ENCODE data around the gene SIX3.
A peak's percentile ranks its signal among the peaks of the same experiment; 100 is the strongest.

Gene SIX3

GRCh38 chr2:44936715-44937687 is 4.5 kb upstream of the SIX3 start:
- Histone ChIP-seq H3K4me3 (ENCODE audit: low read depth in 1 of 2, low read length in 2 of 2) (no peak overlapping the region), H3K9ac (ENCODE audit: low read depth in 1 of 2, low read length in 2 of 2) (no peak overlapping the region), H3K9me3 (ENCODE audit: control insufficient read depth in 1 of 2, low read length in 2 of 2) (no peaks in the 10 kb centered on the region), H3K27me3 (ENCODE audit: control insufficient read depth in 1 of 2, insufficient read depth in 2 of 2, low read length in 2 of 2) (peaks cover 83 to 91% of the 10 kb centered on the region in 2 donors), H3K27ac (ENCODE audit: low read depth, low read length) (no peak overlapping the region), H3K4me1 (ENCODE audit: control insufficient read depth in 1 of 2, insufficient read depth in 2 of 2, low read length in 2 of 2) (peaks cover 4 to 20% of the 10 kb centered on the region in 2 donors), H3K36me3 (ENCODE audit: control insufficient read depth in 1 of 2, insufficient read depth in 2 of 2, low read length in 2 of 2) (no peaks in the 10 kb centered on the region)

- H3K4me1 ChIP-seq (ENCODE audit: control insufficient read depth in 1 of 2, insufficient read depth in 2 of 2, low read length in 2 of 2), result peaks cover 4 to 25% of the 10 kb centered on the region in 2 donors
- no peak overlapping the region for H3K27ac ChIP-seq (ENCODE audit: low read depth, low read length)
- peaks cover 83 to 87% of the 10 kb centered on the region in 2 donors for H3K27me3 ChIP-seq (ENCODE audit: control insufficient read depth in 1 of 2, insufficient read depth in 2 of 2, low read length in 2 of 2)
- no peaks in the 10 kb centered on the region for H3K36me3 ChIP-seq (ENCODE audit: control insufficient read depth in 1 of 2, insufficient read depth in 2 of 2, low read length in 2 of 2)
- H3K9me3 ChIP-seq (ENCODE audit: control insufficient read depth in 1 of 2, low read length in 2 of 2), result no peaks in the 10 kb centered on the region
- peak overlapping the region in 1 of 2 donors; percentile 29 for H3K4me3 ChIP-seq (ENCODE audit: low read depth in 1 of 2, low read length in 2 of 2)
- no peak overlapping the region for H3K9ac ChIP-seq (ENCODE audit: low read depth in 1 of 2, low read length in 2 of 2)
Observed at GRCh38 chr2:44937688-44938240, 3.7 kb upstream of the SIX3 start.

GRCh38 chr2:44938287-44939105 is 3.0 kb upstream of the SIX3 start:
- no peaks in the 10 kb centered on the region for H3K36me3 ChIP-seq (ENCODE audit: control insufficient read depth in 1 of 2, insufficient read depth in 2 of 2, low read length in 2 of 2)
- H3K9me3 ChIP-seq (ENCODE audit: control insufficient read depth in 1 of 2, low read length in 2 of 2), result no peaks in the 10 kb centered on the region
- peaks cover 83 to 87% of the 10 kb centered on the region in 2 donors for H3K27me3 ChIP-seq (ENCODE audit: control insufficient read depth in 1 of 2, insufficient read depth in 2 of 2, low read length in 2 of 2)
- no peak overlapping the region for H3K27ac ChIP-seq (ENCODE audit: low read depth, low read length)
- no peak overlapping the region for H3K9ac ChIP-seq (ENCODE audit: low read depth in 1 of 2, low read length in 2 of 2)
- H3K4me1 ChIP-seq (ENCODE audit: control insufficient read depth in 1 of 2, insufficient read depth in 2 of 2, low read length in 2 of 2), result peaks cover 4 to 25% of the 10 kb centered on the region in 2 donors
- peak overlapping the region; percentile 14 to 29 for H3K4me3 ChIP-seq (ENCODE audit: low read depth in 1 of 2, low read length in 2 of 2)

- Histone ChIP-seq H3K9me3 (ENCODE audit: control insufficient read depth in 1 of 2, low read length in 2 of 2) (no peaks in the 10 kb centered on the region), H3K27me3 (ENCODE audit: control insufficient read depth in 1 of 2, insufficient read depth in 2 of 2, low read length in 2 of 2) (peaks cover 85 to 87% of the 10 kb centered on the region in 2 donors), H3K4me1 (ENCODE audit: control insufficient read depth in 1 of 2, insufficient read depth in 2 of 2, low read length in 2 of 2) (peaks cover 4 to 25% of the 10 kb centered on the region in 2 donors), H3K4me3 (ENCODE audit: low read depth in 1 of 2, low read length in 2 of 2) (peak overlapping the region; percentile 14 to 15), H3K36me3 (ENCODE audit: control insufficient read depth in 1 of 2, insufficient read depth in 2 of 2, low read length in 2 of 2) (no peaks in the 10 kb centered on the region), H3K9ac (ENCODE audit: low read depth in 1 of 2, low read length in 2 of 2) (no peak overlapping the region), H3K27ac (ENCODE audit: low read depth, low read length) (no peak overlapping the region)
Observed at GRCh38 chr2:44939106-44940048, 2.1 kb upstream of the SIX3 start.

GRCh38 chr2:44940049-44940494 is 1.4 kb upstream of the SIX3 start:
- Histone ChIP-seq H3K27ac (ENCODE audit: low read depth, low read length) (no peak overlapping the region), H3K9me3 (ENCODE audit: control insufficient read depth in 1 of 2, low read length in 2 of 2) (no peaks in the 10 kb centered on the region), H3K27me3 (ENCODE audit: control insufficient read depth in 1 of 2, insufficient read depth in 2 of 2, low read length in 2 of 2) (peaks cover 88 to 93% of the 10 kb centered on the region in 2 donors), H3K4me3 (ENCODE audit: low read depth in 1 of 2, low read length in 2 of 2) (no peak overlapping the region), H3K9ac (ENCODE audit: low read depth in 1 of 2, low read length in 2 of 2) (no peak overlapping the region), H3K36me3 (ENCODE audit: control insufficient read depth in 1 of 2, insufficient read depth in 2 of 2, low read length in 2 of 2) (no peaks in the 10 kb centered on the region), H3K4me1 (ENCODE audit: control insufficient read depth in 1 of 2, insufficient read depth in 2 of 2, low read length in 2 of 2) (peaks cover 4 to 25% of the 10 kb centered on the region in 2 donors)

GRCh38 chr2:44940732-44941464 is 604 bp upstream of the SIX3 start:
- H3K27me3 ChIP-seq (ENCODE audit: control insufficient read depth in 1 of 2, insufficient read depth in 2 of 2, low read length in 2 of 2), result peaks cover 90% of the 10 kb centered on the region in 2 donors
- H3K4me3 ChIP-seq (ENCODE audit: low read depth in 1 of 2, low read length in 2 of 2), result peak overlapping the region; percentile 60 to 72
- H3K27ac ChIP-seq (ENCODE audit: low read depth, low read length), result no peak overlapping the region
- no peaks in the 10 kb centered on the region for H3K36me3 ChIP-seq (ENCODE audit: control insufficient read depth in 1 of 2, insufficient read depth in 2 of 2, low read length in 2 of 2)
- H3K9ac ChIP-seq (ENCODE audit: low read depth in 1 of 2, low read length in 2 of 2), result no peak overlapping the region
- no peaks in the 10 kb centered on the region for H3K9me3 ChIP-seq (ENCODE audit: control insufficient read depth in 1 of 2, low read length in 2 of 2)
- H3K4me1 ChIP-seq (ENCODE audit: control insufficient read depth in 1 of 2, insufficient read depth in 2 of 2, low read length in 2 of 2), result peaks cover 4 to 21% of the 10 kb centered on the region in 2 donors

GRCh38 chr2:44942304-44943030 is 965 bp downstream of the SIX3 start:
- Histone ChIP-seq H3K4me1 (ENCODE audit: control insufficient read depth in 1 of 2, insufficient read depth in 2 of 2, low read length in 2 of 2) (peaks cover 4 to 21% of the 10 kb centered on the region in 2 donors), H3K27me3 (ENCODE audit: control insufficient read depth in 1 of 2, insufficient read depth in 2 of 2, low read length in 2 of 2) (peaks cover 88 to 90% of the 10 kb centered on the region in 2 donors), H3K4me3 (ENCODE audit: low read depth in 1 of 2, low read length in 2 of 2) (peak overlapping the region; percentile 29 to 45), H3K27ac (ENCODE audit: low read depth, low read length) (no peak overlapping the region), H3K36me3 (ENCODE audit: control insufficient read depth in 1 of 2, insufficient read depth in 2 of 2, low read length in 2 of 2) (no peaks in the 10 kb centered on the region), H3K9ac (ENCODE audit: low read depth in 1 of 2, low read length in 2 of 2) (no peak overlapping the region), H3K9me3 (ENCODE audit: control insufficient read depth in 1 of 2, low read length in 2 of 2) (no peaks in the 10 kb centered on the region)

- H3K27me3 ChIP-seq (ENCODE audit: control insufficient read depth in 1 of 2, insufficient read depth in 2 of 2, low read length in 2 of 2), result peaks cover 89 to 90% of the 10 kb centered on the region in 2 donors
- H3K4me1 ChIP-seq (ENCODE audit: control insufficient read depth in 1 of 2, insufficient read depth in 2 of 2, low read length in 2 of 2), result peaks cover 4 to 20% of the 10 kb centered on the region in 2 donors
Observed at GRCh38 chr2:44943031-44943692, 1.7 kb downstream of the SIX3 start.

More at GRCh38 chr2:44943031-44943692, 1.7 kb downstream of the SIX3 start:
- Histone ChIP-seq H3K9ac (ENCODE audit: low read depth in 1 of 2, low read length in 2 of 2) (no peak overlapping the region), H3K4me3 (ENCODE audit: low read depth in 1 of 2, low read length in 2 of 2) (no peak overlapping the region), H3K27ac (ENCODE audit: low read depth, low read length) (no peak overlapping the region), H3K9me3 (ENCODE audit: control insufficient read depth in 1 of 2, low read length in 2 of 2) (no peaks in the 10 kb centered on the region), H3K36me3 (ENCODE audit: control insufficient read depth in 1 of 2, insufficient read depth in 2 of 2, low read length in 2 of 2) (no peaks in the 10 kb centered on the region)

All from duodenal mucosa (tissue), 2 donors.